Body of pancreas (tissue), 4 donors: Measurements from ENCODE around the gene BNIP2.

Experiments
- CTCF ChIP-seq, 7 experiments: fragments of 450-650 bp in 4 of 7; fragments of 200-600 bp in 3 of 7; sonication (generic) in 3 of 7; IDR thresholded peaks; one replicate each; pipeline ENCODE4 v1.5.1; 2016 to 2019; ENCODE audit warnings: antibody characterized with exemption in 7 of 7
- POLR2A ChIP-seq, 3 donors: fragments of 450-650 bp; IDR thresholded peaks; one replicate each; pipeline ENCODE4 v1.6.1; 2016; ENCODE audit warnings: antibody characterized with exemption in 3 of 3, mild to moderate bottlenecking in 2 of 3

- TF ChIP-seq CTCF (IDR thresholded peaks at IDR 0.05), result no peak
- TF ChIP-seq POLR2A (IDR thresholded peaks at IDR 0.05), result no peak
These were observed 39.5 kb downstream of the BNIP2 start for GRCh38 chr15:59649603-59650002.
